ENCODE data around the gene C1orf198. TPM values are rescaled to one million over a fixed set of nuclear protein-coding genes. Genes with fewer than 3 reads are reported as not detected.

The C1orf198 gene
- total and polyA plus RNA-seq, 4 donors = 51.1 to 96.1 (median 77.9) TPM

GRCh38 chr1:230844561-230844960, 23.8 kb downstream of the C1orf198 start:
- no peak for DNase-seq (ENCODE audit: low read depth in 4 of 6, low spot score in 6 of 6)
- Histone ChIP-seq H3K27me3 (ENCODE audit: control insufficient read depth, insufficient read depth, low read length) (no peaks in the 10 kb centered on the region), H3K36me3 (ENCODE audit: control insufficient read depth, insufficient read depth, low read length) (peaks cover 45% of the 10 kb centered on the region), H3K4me1 (ENCODE audit: control insufficient read depth, insufficient read depth, low read length) (peaks cover 33% of the 10 kb centered on the region), H3K27ac (ENCODE audit: low read depth, low read length) (no peak overlapping the region), H3K4me3 (ENCODE audit: low read depth, low read length) (no peak overlapping the region), H3K9me3 (ENCODE audit: control insufficient read depth, insufficient read depth, low read length) (no peaks in the 10 kb centered on the region)
- WGBS (ENCODE audit: insufficient coverage) = 96% methylated on average over 4 of the region's 4 CpGs

- 97% methylated on average over 28 of the region's 28 CpGs for WGBS (ENCODE audit: insufficient coverage)
- Histone ChIP-seq H3K9me3 (ENCODE audit: control insufficient read depth, insufficient read depth, low read length) (no peaks in the 10 kb centered on the region), H3K36me3 (ENCODE audit: control insufficient read depth, insufficient read depth, low read length) (peaks cover 47% of the 10 kb centered on the region), H3K27me3 (ENCODE audit: control insufficient read depth, insufficient read depth, low read length) (no peaks in the 10 kb centered on the region), H3K4me1 (ENCODE audit: control insufficient read depth, insufficient read depth, low read length) (peaks cover 26% of the 10 kb centered on the region), H3K4me3 (ENCODE audit: low read depth, low read length) (no peak overlapping the region), H3K27ac (ENCODE audit: low read depth, low read length) (no peak overlapping the region)
- no peak for DNase-seq (ENCODE audit: low read depth in 4 of 6, low spot score in 6 of 6)
Observed at GRCh38 chr1:230843503-230844309, 24.6 kb downstream of the C1orf198 start.

- DNase-seq (ENCODE audit: low read depth in 4 of 6, low spot score in 6 of 6) = peak in 1 of 6 donors; percentile 45
- Histone ChIP-seq H3K27ac (ENCODE audit: low read depth, low read length) (no peak overlapping the region), H3K36me3 (ENCODE audit: control insufficient read depth, insufficient read depth, low read length) (peaks cover 54% of the 10 kb centered on the region), H3K27me3 (ENCODE audit: control insufficient read depth, insufficient read depth, low read length) (no peaks in the 10 kb centered on the region), H3K9me3 (ENCODE audit: control insufficient read depth, insufficient read depth, low read length) (no peaks in the 10 kb centered on the region), H3K4me1 (ENCODE audit: control insufficient read depth, insufficient read depth, low read length) (peaks cover 28% of the 10 kb centered on the region), H3K4me3 (ENCODE audit: low read depth, low read length) (no peak overlapping the region)
- WGBS (ENCODE audit: insufficient coverage) = 83% methylated on average over 8 of the region's 8 CpGs
Observed at GRCh38 chr1:230842801-230843200, 25.5 kb downstream of the C1orf198 start.

GRCh38 chr1:230839173-230839572, 29.1 kb downstream of the C1orf198 start:
- H3K9me3 ChIP-seq (ENCODE audit: control insufficient read depth, insufficient read depth, low read length) = no peaks in the 10 kb centered on the region
- DNase-seq (ENCODE audit: low read depth in 4 of 6, low spot score in 6 of 6) = no peak
- H3K4me1 ChIP-seq (ENCODE audit: control insufficient read depth, insufficient read depth, low read length) = peaks cover 35% of the 10 kb centered on the region
- no peak overlapping the region for H3K27ac ChIP-seq (ENCODE audit: low read depth, low read length)
- peaks cover 49% of the 10 kb centered on the region for H3K36me3 ChIP-seq (ENCODE audit: control insufficient read depth, insufficient read depth, low read length)
- WGBS (ENCODE audit: insufficient coverage) = 76% methylated on average over 2 of the region's 10 CpGs
- no peaks in the 10 kb centered on the region for H3K27me3 ChIP-seq (ENCODE audit: control insufficient read depth, insufficient read depth, low read length)
- H3K4me3 ChIP-seq (ENCODE audit: low read depth, low read length) = no peak overlapping the region

- Histone ChIP-seq H3K4me1 (ENCODE audit: control insufficient read depth, insufficient read depth, low read length) (peaks cover 21% of the 10 kb centered on the region), H3K27me3 (ENCODE audit: control insufficient read depth, insufficient read depth, low read length) (no peaks in the 10 kb centered on the region), H3K36me3 (ENCODE audit: control insufficient read depth, insufficient read depth, low read length) (peaks cover 32% of the 10 kb centered on the region), H3K4me3 (ENCODE audit: low read depth, low read length) (no peak overlapping the region), H3K27ac (ENCODE audit: low read depth, low read length) (no peak overlapping the region), H3K9me3 (ENCODE audit: control insufficient read depth, insufficient read depth, low read length) (no peaks in the 10 kb centered on the region)
- WGBS (ENCODE audit: insufficient coverage) = 25% methylated on average over 4 of the region's 5 CpGs
- DNase-seq (ENCODE audit: low read depth in 4 of 6, low spot score in 6 of 6) = peak in 2 of 6 donors; percentile 25 to 50
Observed at GRCh38 chr1:230836793-230837192, 31.5 kb downstream of the C1orf198 start.

- H3K27ac ChIP-seq (ENCODE audit: low read depth, low read length) = no peak overlapping the region
- no peak overlapping the region for H3K4me3 ChIP-seq (ENCODE audit: low read depth, low read length)
- no peaks in the 10 kb centered on the region for H3K27me3 ChIP-seq (ENCODE audit: control insufficient read depth, insufficient read depth, low read length)
- no CpG with 5 or more reads among the region's 5 CpGs for WGBS (ENCODE audit: insufficient coverage)
- peaks cover 28% of the 10 kb centered on the region for H3K36me3 ChIP-seq (ENCODE audit: control insufficient read depth, insufficient read depth, low read length)
- no peak for DNase-seq (ENCODE audit: low read depth in 4 of 6, low spot score in 6 of 6)
- H3K4me1 ChIP-seq (ENCODE audit: control insufficient read depth, insufficient read depth, low read length) = peaks cover 21% of the 10 kb centered on the region
- H3K9me3 ChIP-seq (ENCODE audit: control insufficient read depth, insufficient read depth, low read length) = no peaks in the 10 kb centered on the region
Observed at GRCh38 chr1:230836347-230836746, 32.0 kb downstream of the C1orf198 start.

- peaks cover 15% of the 10 kb centered on the region for H3K4me1 ChIP-seq (ENCODE audit: control insufficient read depth, insufficient read depth, low read length)
- H3K27me3 ChIP-seq (ENCODE audit: control insufficient read depth, insufficient read depth, low read length) = no peaks in the 10 kb centered on the region
- WGBS (ENCODE audit: insufficient coverage) = no CpG with 5 or more reads among the region's 3 CpGs
- peaks cover 15% of the 10 kb centered on the region for H3K36me3 ChIP-seq (ENCODE audit: control insufficient read depth, insufficient read depth, low read length)
- no peaks in the 10 kb centered on the region for H3K9me3 ChIP-seq (ENCODE audit: control insufficient read depth, insufficient read depth, low read length)
- peak in 1 of 6 donors; percentile 38 for DNase-seq (ENCODE audit: low read depth in 4 of 6, low spot score in 6 of 6)
- H3K4me3 ChIP-seq (ENCODE audit: low read depth, low read length) = no peak overlapping the region
- H3K27ac ChIP-seq (ENCODE audit: low read depth, low read length) = no peak overlapping the region
Observed at GRCh38 chr1:230834292-230834691, 34.0 kb downstream of the C1orf198 start.

- no peak overlapping the region for H3K4me3 ChIP-seq (ENCODE audit: low read depth, low read length)
- no peak for DNase-seq (ENCODE audit: low read depth in 4 of 6, low spot score in 6 of 6)
- WGBS (ENCODE audit: insufficient coverage) = no CpG with 5 or more reads among the region's 3 CpGs
- no peaks in the 10 kb centered on the region for H3K9me3 ChIP-seq (ENCODE audit: control insufficient read depth, insufficient read depth, low read length)
- peaks cover 16% of the 10 kb centered on the region for H3K4me1 ChIP-seq (ENCODE audit: control insufficient read depth, insufficient read depth, low read length)
- H3K27me3 ChIP-seq (ENCODE audit: control insufficient read depth, insufficient read depth, low read length) = no peaks in the 10 kb centered on the region
- H3K36me3 ChIP-seq (ENCODE audit: control insufficient read depth, insufficient read depth, low read length) = peaks cover 7% of the 10 kb centered on the region
- H3K27ac ChIP-seq (ENCODE audit: low read depth, low read length) = no peak overlapping the region
Observed at GRCh38 chr1:230833511-230833910, 34.8 kb downstream of the C1orf198 start.

GRCh38 chr1:230832476-230832875, 35.8 kb downstream of the C1orf198 start:
- H3K9me3 ChIP-seq (ENCODE audit: control insufficient read depth, insufficient read depth, low read length) = no peaks in the 10 kb centered on the region
- DNase-seq (ENCODE audit: low read depth in 4 of 6, low spot score in 6 of 6) = no peak
- no peaks in the 10 kb centered on the region for H3K36me3 ChIP-seq (ENCODE audit: control insufficient read depth, insufficient read depth, low read length)
- WGBS (ENCODE audit: insufficient coverage) = no CpG with 5 or more reads among the region's 1 CpG
- no peak overlapping the region for H3K4me3 ChIP-seq (ENCODE audit: low read depth, low read length)
- no peaks in the 10 kb centered on the region for H3K27me3 ChIP-seq (ENCODE audit: control insufficient read depth, insufficient read depth, low read length)
- H3K4me1 ChIP-seq (ENCODE audit: control insufficient read depth, insufficient read depth, low read length) = peaks cover 22% of the 10 kb centered on the region
- no peak overlapping the region for H3K27ac ChIP-seq (ENCODE audit: low read depth, low read length)

- no peaks in the 10 kb centered on the region for H3K36me3 ChIP-seq (ENCODE audit: control insufficient read depth, insufficient read depth, low read length)
- H3K4me1 ChIP-seq (ENCODE audit: control insufficient read depth, insufficient read depth, low read length) = peaks cover 23% of the 10 kb centered on the region
- H3K9me3 ChIP-seq (ENCODE audit: control insufficient read depth, insufficient read depth, low read length) = no peaks in the 10 kb centered on the region
- H3K4me3 ChIP-seq (ENCODE audit: low read depth, low read length) = no peak overlapping the region
- WGBS (ENCODE audit: insufficient coverage) = 50% methylated on average over 1 of the region's 1 CpG
- DNase-seq (ENCODE audit: low read depth in 4 of 6, low spot score in 6 of 6) = peak in 1 of 6 donors; percentile 51
- H3K27me3 ChIP-seq (ENCODE audit: control insufficient read depth, insufficient read depth, low read length) = no peaks in the 10 kb centered on the region
- H3K27ac ChIP-seq (ENCODE audit: low read depth, low read length) = peak overlapping the region; percentile 26
Observed at GRCh38 chr1:230831771-230832170, 36.5 kb downstream of the C1orf198 start.
